Keratinocyte (primary cell): ENCODE data around the gene FMO1. TPM values are rescaled to one million over a fixed set of nuclear protein-coding genes. Genes with fewer than 3 reads are reported as not detected.

Experiments
- DNase-seq: peaks from one replicate; pipeline ENCODE4 v3.0.0-alpha.2; 2011; ENCODE audit warnings: low read depth, missing footprints, low spot score
- FAIRE-seq: peaks from 2 replicates; lab custom pipeline; 2011; peaks lifted over from hg19 to GRCh38; lab: Jason Lieb, UNC
- H2AFZ ChIP-seq: 2 replicates; pipeline ENCODE4 v1.6.0; 2012; ENCODE audit warnings: low read length, control low read depth, inconsistent platforms; ENCODE audit not compliant: control insufficient read depth
- H3K27ac ChIP-seq: 2 replicates; pipeline ENCODE4 v1.5.1; 2011; ENCODE audit warnings: low read length; ENCODE audit not compliant: control insufficient read depth, insufficient read depth
- H3K27me3 ChIP-seq: 3 replicates; pipeline ENCODE4 v1.6.0; 2011; ENCODE audit warnings: low read length; ENCODE audit not compliant: control insufficient read depth, insufficient read depth; ENCODE audit errors: extremely low read depth
- H3K36me3 ChIP-seq, 2 experiments: 2 replicates in 1 of 2; 3 replicates in 1 of 2; pipeline ENCODE4 v1.5.1; 2011; ENCODE audit warnings: low read length in 2 of 2, mild to moderate bottlenecking in 1 of 2; ENCODE audit not compliant: control insufficient read depth in 2 of 2, insufficient read depth in 2 of 2; ENCODE audit errors: extremely low read depth in 1 of 2
- H3K4me1 ChIP-seq: 3 replicates; pipeline ENCODE4 v1.5.1; 2011; ENCODE audit warnings: low read length; ENCODE audit not compliant: control insufficient read depth, insufficient read depth; ENCODE audit errors: extremely low read depth
- H3K4me2 ChIP-seq: 3 replicates; pipeline ENCODE4 v1.6.0; 2011; ENCODE audit warnings: low read depth, low read length; ENCODE audit not compliant: control insufficient read depth, insufficient read depth; ENCODE audit errors: extremely low read depth
- H3K4me3 ChIP-seq, 3 experiments: fragments of 200-600 bp in 1 of 3; sonication (generic) in 1 of 3; 2 replicates in 2 of 3; 3 replicates in 1 of 3; pipeline ENCODE4 v1.5.1; 2011 to 2016; ENCODE audit warnings: low read length in 3 of 3, mild to moderate bottlenecking in 3 of 3, control low read depth in 2 of 3, inconsistent platforms in 1 of 3, low read depth in 1 of 3, mixed read lengths in 1 of 3, mixed run types in 1 of 3, moderate library complexity in 1 of 3; ENCODE audit not compliant: control insufficient read depth in 2 of 3, insufficient read depth in 2 of 3; ENCODE audit errors: extremely low read depth in 1 of 3
- H3K79me2 ChIP-seq: 2 replicates; pipeline ENCODE4 v1.6.0; 2012; ENCODE audit warnings: low read length; ENCODE audit not compliant: control insufficient read depth, insufficient read depth
- H3K9ac ChIP-seq: 3 replicates; pipeline ENCODE4 v1.6.0; 2011; ENCODE audit warnings: low read length; ENCODE audit not compliant: control insufficient read depth, insufficient read depth; ENCODE audit errors: extremely low read depth
- H3K9me1 ChIP-seq: 3 replicates; pipeline ENCODE4 v1.6.0; 2011; ENCODE audit warnings: low read length; ENCODE audit not compliant: control insufficient read depth, insufficient read depth; ENCODE audit errors: extremely low read depth
- H3K9me3 ChIP-seq: 2 replicates; pipeline ENCODE4 v1.5.1; 2012; ENCODE audit warnings: low read depth, low read length; ENCODE audit not compliant: control insufficient read depth
- H4K20me1 ChIP-seq: 3 replicates; pipeline ENCODE4 v1.6.0; 2011; ENCODE audit warnings: low read length; ENCODE audit not compliant: control insufficient read depth, insufficient read depth; ENCODE audit errors: extremely low read depth
- CTCF ChIP-seq, 3 experiments: IDR thresholded peaks in 1 of 3; conservative IDR thresholded peaks in 1 of 3; optimal IDR thresholded peaks in 1 of 3; 2 replicates in 2 of 3; 3 replicates in 1 of 3; pipeline versions ENCODE3 to v1.5.1; 2011; ENCODE audit warnings: low read length in 3 of 3, mild to moderate bottlenecking in 3 of 3, moderate library complexity in 2 of 3, control low read depth in 1 of 3, inconsistent platforms in 1 of 3; ENCODE audit not compliant: insufficient read depth in 2 of 3; ENCODE audit errors: extremely low read depth in 1 of 3
- EZH2 ChIP-seq: IDR thresholded peaks from one replicate; pipeline ENCODE4 v1.6.1; 2012; ENCODE audit warnings: inconsistent platforms, mild to moderate bottlenecking, low read length, moderate library complexity
- dilution Hi-C: fragments of 300-500 bp; cut with MboI; formaldehyde crosslinking; loops from one replicate; pipeline ENCODE4 v1.7.0; 2020; ENCODE audit warnings: low sequenced_read_pairs; ENCODE audit not compliant: extremely low pct_ligation_motif_present
- polyA plus RNA-seq, 5 experiments: library from polyadenylated mRNA; depleted of rRNA in 3 of 5; stranded (reverse) in 3 of 5; stranded (forward) in 1 of 5; unstranded in 1 of 5; fragments of >200 nt; gene quantifications; 1 replicate in 1 of 5; 2 replicates in 3 of 5; 3 replicates in 1 of 5; pipeline versions ENCODE4 v1.2.1 to v1.2.3, GENCODE V29; 2011 to 2012; ENCODE audit warnings: missing spikeins in 2 of 5, low read depth in 1 of 5, low replicate concordance in 1 of 5

The FMO1 gene
- polyA plus RNA-seq, 1 donor (not counting 4 experiments of a cell fraction or from before 2014, with no cell fraction given): 0.07 TPM

- dilution Hi-C loops: no loop called here
- Histone ChIP-seq H3K4me2 (no peak overlapping the region), H3K9ac (no peak overlapping the region), H3K4me1 (no peaks in the 10 kb centered on the region), H3K79me2 (no peaks in the 10 kb centered on the region), H3K27me3 (no peaks in the 10 kb centered on the region), H3K36me3 (no peaks in the 10 kb centered on the region), H3K9me1 (no peaks in the 10 kb centered on the region), H3K27ac (no peak overlapping the region), H4K20me1 (no peaks in the 10 kb centered on the region), H3K4me3 (no peak overlapping the region), H3K9me3 (no peaks in the 10 kb centered on the region), H2AFZ (no peak overlapping the region)
- DNase-seq: no peak
- TF ChIP-seq CTCF (optimal IDR thresholded peaks at IDR 0.05 in 1 of 3, IDR thresholded peaks at IDR 0.05 in 1 of 3, conservative IDR thresholded peaks at IDR 0.05 in 1 of 3; ENCODE audit: extremely low read depth in 1 of 3, insufficient read depth in 2 of 3, low read length in 3 of 3): no peak
- no peak for TF ChIP-seq EZH2
- no peak for FAIRE-seq
Measured at GRCh38 chr1:171243878-171244277, 4.4 kb upstream of the FMO1 start.

- Histone ChIP-seq H4K20me1 (no peaks in the 10 kb centered on the region), H3K27ac (no peak overlapping the region), H3K36me3 (no peaks in the 10 kb centered on the region), H3K27me3 (no peaks in the 10 kb centered on the region), H3K4me3 (no peak overlapping the region), H3K9me3 (no peaks in the 10 kb centered on the region), H3K4me2 (no peak overlapping the region), H3K9me1 (no peaks in the 10 kb centered on the region), H2AFZ (no peak overlapping the region), H3K79me2 (no peaks in the 10 kb centered on the region), H3K4me1 (no peaks in the 10 kb centered on the region), H3K9ac (no peak overlapping the region)
- dilution Hi-C loops: no loop called here
- DNase-seq (no peak), FAIRE-seq (peak; percentile 76)
- TF ChIP-seq EZH2 (no peak), CTCF (optimal IDR thresholded peaks at IDR 0.05 in 1 of 3, IDR thresholded peaks at IDR 0.05 in 1 of 3, conservative IDR thresholded peaks at IDR 0.05 in 1 of 3; ENCODE audit: extremely low read depth in 1 of 3, insufficient read depth in 2 of 3, low read length in 3 of 3) (peak; percentile 69 to 79 (median 74))
Measured at GRCh38 chr1:171245458-171246064, 2.7 kb upstream of the FMO1 start.
